ENCODE data around the gene AJM1. TPM values are rescaled to one million over a fixed set of nuclear protein-coding genes. Genes with fewer than 3 reads are reported as not detected.
"Not testable (repeated sequence)": the region's sequence is repeated elsewhere in the genome, so short reads cannot be mapped to it uniquely, and the experiment has no call there.

Gene AJM1
- total RNA-seq, 2 experiments from 2014 or later, result 4.3 to 4.8 TPM

DNA sequence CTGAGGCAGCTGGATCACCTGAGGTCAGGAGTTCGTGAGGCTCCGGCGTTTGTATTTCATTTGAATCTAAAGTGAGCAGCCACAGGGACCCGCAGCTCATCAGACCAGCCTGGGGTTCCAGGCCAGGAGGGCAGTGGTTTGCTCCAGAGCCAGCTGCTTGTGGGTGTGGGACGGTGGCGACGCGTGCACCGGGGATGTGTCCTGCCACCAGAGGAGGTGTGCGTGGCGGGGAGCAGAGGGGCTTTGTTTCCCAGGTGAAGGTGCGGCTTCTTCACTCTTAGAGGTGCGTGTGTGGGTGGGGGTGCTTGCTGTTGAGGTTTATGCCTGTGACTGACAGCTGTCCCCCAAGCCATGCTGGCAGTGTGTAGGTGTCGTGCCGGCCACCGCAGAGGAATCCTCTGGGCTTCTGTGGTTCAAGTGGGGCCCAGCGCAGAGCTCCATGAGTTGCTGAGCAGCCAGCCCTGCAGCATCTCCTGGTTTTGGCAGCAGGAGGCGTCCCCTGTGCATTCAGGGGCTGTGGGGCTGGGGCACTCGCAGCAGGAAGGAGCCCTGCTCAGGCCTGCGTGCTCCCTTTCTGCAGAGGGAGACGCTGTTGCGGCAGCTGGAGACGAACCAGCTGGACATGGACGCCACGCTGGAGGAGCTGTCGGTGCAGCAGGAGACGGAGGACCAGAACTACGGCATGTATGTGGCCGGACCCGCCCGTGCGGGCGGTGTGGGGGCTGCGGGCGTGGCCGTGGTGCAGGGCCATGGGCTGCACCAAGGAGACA, 6.9 kb upstream of the AJM1 start:
- CTCF ChIA-PET, result no interaction called here

DNA sequence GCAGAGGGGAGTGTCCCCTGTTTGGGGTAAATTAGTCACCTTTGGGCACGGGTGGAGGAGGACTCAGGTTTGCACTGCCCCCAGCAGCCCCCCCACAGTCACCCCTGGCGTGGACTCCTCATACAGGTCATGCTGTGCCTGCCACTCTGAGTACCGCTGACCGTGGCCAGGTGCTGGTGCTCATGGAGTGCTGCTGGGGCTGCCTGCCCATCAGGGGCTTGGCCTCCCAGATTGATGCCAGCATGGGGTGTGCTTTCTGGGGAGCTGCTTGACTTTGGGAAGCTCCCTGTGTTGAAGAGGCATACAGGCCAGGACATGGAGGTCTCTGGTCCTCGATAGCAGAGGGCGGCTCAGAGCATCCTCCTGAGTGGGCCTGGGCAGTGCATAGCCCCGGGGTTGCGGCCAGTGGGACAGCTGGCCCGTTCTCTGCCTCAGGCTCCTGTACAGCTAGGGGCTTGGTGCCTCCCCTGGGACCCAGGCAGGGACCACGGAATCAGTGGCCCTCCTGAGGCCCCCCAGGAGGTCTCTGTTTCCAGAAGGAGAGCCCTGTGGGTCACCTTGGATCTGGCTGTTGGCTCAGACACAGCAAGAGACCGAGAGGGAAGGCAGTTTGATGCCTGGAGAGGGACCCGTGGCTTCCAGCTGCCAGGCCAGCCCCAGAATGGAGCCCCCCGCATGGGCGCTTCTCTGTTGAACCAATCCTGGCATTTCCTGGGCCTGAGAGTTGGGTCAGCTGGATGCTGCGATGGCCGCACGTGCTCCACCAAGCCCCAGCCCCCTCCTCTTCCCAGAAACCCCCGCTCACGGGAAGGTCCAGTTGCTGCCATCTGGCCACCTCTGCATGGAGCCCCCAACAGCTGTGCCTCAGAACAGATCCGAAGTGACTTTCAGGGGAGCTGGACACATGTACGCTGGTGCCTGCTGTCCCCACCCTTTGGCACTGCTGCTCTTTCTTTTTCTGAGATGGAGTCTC, 6.1 kb upstream of the AJM1 start:
- ChIA-PET POLR2A (no interaction called here), CTCF (no interaction called here)
- H3K36me3 Mint-ChIP-seq (ENCODE audit: low read depth), result peaks cover 8% of the 10 kb centered on the region
- no peaks in the 10 kb centered on the region for H3K27me3 Mint-ChIP-seq
- H3K4me3 Mint-ChIP-seq, result no peak overlapping the region
- no peak overlapping the region for H3K27ac Mint-ChIP-seq
- no peak for ATAC-seq
- intact Hi-C loops (cut with DNase I, micrococcal nuclease), result no loop called here
- no peaks in the 10 kb centered on the region for H3K4me1 Mint-ChIP-seq
- H3K9me3 Mint-ChIP-seq (ENCODE audit: low read depth), result no peaks in the 10 kb centered on the region
- no peak for DNase-seq

More for the DNA sequence above, 6.9 kb upstream of the AJM1 start:
- DNase-seq (no peak), ATAC-seq (no peak)
- H3K27ac Mint-ChIP-seq, result no peak overlapping the region
- H3K4me3 Mint-ChIP-seq, result no peak overlapping the region
- H3K9me3 Mint-ChIP-seq (ENCODE audit: low read depth), result no peaks in the 10 kb centered on the region
- intact Hi-C loops (cut with DNase I, micrococcal nuclease), result no loop called here
- no peaks in the 10 kb centered on the region for H3K27me3 Mint-ChIP-seq
- POLR2A ChIA-PET, result no interaction called here
- H3K4me1 Mint-ChIP-seq, result no peaks in the 10 kb centered on the region
- H3K36me3 Mint-ChIP-seq (ENCODE audit: low read depth), result peaks cover 12% of the 10 kb centered on the region

DNA sequence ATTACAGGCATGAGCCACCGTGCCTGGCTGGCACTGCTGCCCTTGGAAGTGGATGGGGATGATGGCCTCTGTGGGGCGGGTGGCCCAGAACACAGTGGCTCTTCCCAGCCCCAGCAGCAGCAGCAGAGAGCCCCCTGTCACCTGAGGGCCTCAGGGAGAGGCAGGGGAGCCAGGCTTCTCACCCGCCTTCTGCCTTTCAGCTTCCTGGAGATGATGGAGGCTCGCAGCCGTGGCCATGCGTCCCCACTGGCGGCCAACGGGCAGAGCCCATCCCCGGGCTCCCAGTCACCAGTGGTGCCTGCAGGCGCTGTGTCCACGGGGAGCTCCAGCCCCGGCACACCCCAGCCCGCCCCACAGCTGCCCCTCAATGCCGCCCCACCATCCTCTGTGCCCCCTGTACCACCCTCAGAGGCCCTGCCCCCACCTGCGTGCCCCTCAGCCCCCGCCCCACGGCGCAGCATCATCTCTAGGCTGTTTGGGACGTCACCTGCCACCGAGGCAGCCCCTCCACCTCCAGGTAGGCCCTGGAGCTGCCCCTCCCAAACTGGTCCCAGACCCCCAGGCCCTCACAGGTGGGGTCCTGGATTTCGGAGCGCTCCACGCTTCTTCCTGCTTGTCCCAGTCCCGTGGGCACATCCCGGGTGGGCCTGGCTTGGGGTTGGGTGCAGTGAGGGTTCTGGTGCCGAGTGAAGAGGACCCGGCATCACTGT, 5.0 kb upstream of the AJM1 start:
- peaks cover 2% of the 10 kb centered on the region for H3K4me1 Mint-ChIP-seq
- H3K9me3 Mint-ChIP-seq (ENCODE audit: low read depth), result no peaks in the 10 kb centered on the region
- no peak overlapping the region for H3K27ac Mint-ChIP-seq
- DNase-seq, result no peak
- no peak overlapping the region for H3K4me3 Mint-ChIP-seq
- H3K36me3 Mint-ChIP-seq (ENCODE audit: low read depth), result peaks cover 3% of the 10 kb centered on the region
- no peaks in the 10 kb centered on the region for H3K27me3 Mint-ChIP-seq
- CTCF ChIA-PET, result no interaction called here
- no peak for ATAC-seq
- POLR2A ChIA-PET, result no interaction called here
- intact Hi-C loops (cut with DNase I, micrococcal nuclease), result no loop called here

DNA sequence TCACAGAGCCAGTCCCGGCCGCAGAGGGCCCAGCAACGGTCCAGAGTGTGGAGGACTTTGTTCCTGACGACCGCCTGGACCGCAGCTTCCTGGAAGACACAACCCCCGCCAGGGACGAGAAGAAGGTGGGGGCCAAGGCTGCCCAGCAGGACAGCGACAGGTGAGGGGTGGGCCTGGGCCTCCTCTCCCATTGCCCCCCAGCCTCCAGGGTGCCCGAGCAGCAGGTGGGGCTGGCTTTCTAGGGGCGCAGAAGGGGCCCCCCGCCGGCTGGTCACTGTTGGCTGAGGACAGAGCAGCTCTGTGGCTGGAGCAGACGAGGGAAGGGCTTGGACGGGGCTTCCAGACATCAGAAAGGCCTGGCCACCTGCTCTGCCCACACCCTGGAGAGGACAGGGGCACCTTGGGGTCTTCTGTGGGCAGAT, 4.4 kb upstream of the AJM1 start:
- H3K27ac Mint-ChIP-seq; intact Hi-C loops (cut with DNase I, micrococcal nuclease); H3K4me3 Mint-ChIP-seq; CTCF ChIA-PET; H3K4me1 Mint-ChIP-seq; POLR2A ChIA-PET; H3K9me3 Mint-ChIP-seq (ENCODE audit: low read depth); H3K27me3 Mint-ChIP-seq; ATAC-seq; H3K36me3 Mint-ChIP-seq (ENCODE audit: low read depth); DNase-seq: not testable (repeated sequence)

DNA sequence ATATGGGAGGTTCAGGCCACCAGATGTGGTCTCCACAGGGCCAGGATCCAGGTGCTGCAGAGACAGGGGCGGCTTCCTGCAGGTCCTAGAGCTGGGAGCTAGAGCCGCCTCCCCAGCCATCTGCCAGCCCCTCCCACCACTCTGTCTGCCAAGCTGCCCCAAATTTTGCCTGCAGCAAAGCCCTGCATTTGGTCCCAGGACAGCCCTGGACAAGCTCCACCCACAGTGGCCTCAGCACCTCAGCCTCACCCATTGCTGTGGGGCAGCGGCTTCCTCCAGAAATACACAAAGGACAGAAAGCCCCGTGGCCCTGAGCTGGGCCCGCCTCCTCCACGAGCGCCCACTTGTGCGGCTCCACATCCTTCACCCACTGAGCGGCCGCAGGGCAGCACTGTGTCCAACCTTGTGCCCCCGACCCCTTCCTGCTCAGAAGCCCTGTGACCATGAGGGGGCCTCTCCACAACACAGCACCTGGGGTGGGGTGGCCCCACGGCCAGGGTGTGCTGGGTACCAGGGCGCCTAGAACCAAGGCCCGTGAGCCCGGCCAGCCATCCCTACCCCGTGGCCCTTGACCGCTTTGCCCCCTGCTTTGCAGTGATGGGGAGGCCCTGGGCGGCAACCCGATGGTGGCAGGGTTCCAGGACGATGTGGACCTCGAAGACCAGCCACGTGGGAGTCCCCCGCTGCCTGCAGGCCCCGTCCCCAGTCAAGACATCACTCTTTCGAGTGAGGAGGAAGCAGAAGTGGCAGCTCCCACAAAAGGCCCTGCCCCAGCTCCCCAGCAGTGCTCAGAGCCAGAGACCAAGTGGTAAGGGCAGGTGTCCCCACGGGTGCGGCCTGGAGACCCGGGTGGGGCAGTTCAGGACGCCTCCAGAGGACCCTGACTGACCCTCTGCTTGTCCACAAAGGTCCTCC, 3.7 kb upstream of the AJM1 start:
- H3K27me3 Mint-ChIP-seq, result peaks cover under 1% of the 10 kb centered on the region
- H3K27ac Mint-ChIP-seq, result no peak overlapping the region
- no peaks in the 10 kb centered on the region for H3K9me3 Mint-ChIP-seq (ENCODE audit: low read depth)
- CTCF ChIA-PET, result interaction anchor here (0.6 kb wide), 2 partner anchors 23 to 44 kb away, joined by 3 read pairs; no protein-coding TSS in a partner anchor
- peaks cover 3% of the 10 kb centered on the region for H3K36me3 Mint-ChIP-seq (ENCODE audit: low read depth)
- POLR2A ChIA-PET, result no interaction called here
- peaks cover 5% of the 10 kb centered on the region for H3K4me1 Mint-ChIP-seq
- intact Hi-C loops (cut with DNase I, micrococcal nuclease), result no loop called here
- no peak for ATAC-seq
- H3K4me3 Mint-ChIP-seq, result no peak overlapping the region
- no peak for DNase-seq

DNA sequence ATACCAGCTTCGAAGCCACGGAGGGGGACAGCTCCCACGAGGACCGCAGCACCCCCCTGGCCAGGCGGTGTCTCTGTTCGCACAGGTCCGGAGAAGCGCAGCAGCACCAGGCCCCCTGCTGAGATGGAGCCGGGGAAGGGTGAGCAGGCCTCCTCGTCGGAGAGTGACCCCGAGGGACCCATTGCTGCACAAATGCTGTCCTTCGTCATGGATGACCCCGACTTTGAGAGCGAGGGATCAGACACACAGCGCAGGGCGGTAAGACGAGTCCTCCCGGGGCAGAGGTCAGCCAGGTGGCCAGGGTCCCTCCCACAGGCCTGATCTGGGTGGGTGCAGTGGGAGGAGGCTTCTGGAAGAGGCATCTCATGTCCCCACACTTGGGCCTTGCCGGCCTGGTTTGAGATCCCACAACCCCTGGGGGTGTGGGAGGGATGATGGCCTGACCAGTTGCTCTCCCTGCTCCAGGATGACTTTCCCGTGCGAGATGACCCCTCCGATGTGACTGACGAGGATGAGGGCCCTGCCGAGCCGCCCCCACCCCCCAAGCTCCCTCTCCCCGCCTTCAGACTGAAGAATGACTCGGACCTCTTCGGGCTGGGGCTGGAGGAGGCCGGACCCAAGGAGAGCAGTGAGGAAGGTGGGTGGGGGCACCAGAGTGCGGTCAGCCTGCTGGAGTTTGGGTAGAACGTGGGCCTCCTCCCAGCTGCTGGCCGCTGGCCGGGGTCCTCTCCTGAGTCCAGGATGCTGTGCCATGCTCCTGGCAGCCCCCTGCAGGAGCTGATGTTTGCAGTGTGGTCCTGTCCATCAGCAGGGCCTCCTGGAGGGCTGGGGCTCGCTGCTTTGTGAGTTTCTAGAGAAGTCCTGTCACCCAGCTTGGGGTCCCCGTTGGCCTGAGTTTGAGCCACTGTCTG, 2.8 kb upstream of the AJM1 start:
- Mint-ChIP-seq H3K27ac (no peak overlapping the region), H3K4me1 (peaks cover 6% of the 10 kb centered on the region), H3K9me3 (ENCODE audit: low read depth) (no peaks in the 10 kb centered on the region), H3K4me3 (no peak overlapping the region), H3K27me3 (peaks cover 2% of the 10 kb centered on the region), H3K36me3 (ENCODE audit: low read depth) (peaks cover 3% of the 10 kb centered on the region)
- DNase-seq (no peak), ATAC-seq (no peak)
- ChIA-PET POLR2A (no interaction called here), CTCF (interaction anchor here (0.6 to 1.5 kb wide), 2 partner anchors 29 to 491 kb away, joined by 3 to 6 read pairs; no protein-coding TSS in a partner anchor)
- intact Hi-C loops (cut with DNase I, micrococcal nuclease), result loop anchor here in 1 of 2 experiments (10.0 kb wide), 1 partner anchor 195 kb away; the partner anchor contains the start of gene FUT7

DNA sequence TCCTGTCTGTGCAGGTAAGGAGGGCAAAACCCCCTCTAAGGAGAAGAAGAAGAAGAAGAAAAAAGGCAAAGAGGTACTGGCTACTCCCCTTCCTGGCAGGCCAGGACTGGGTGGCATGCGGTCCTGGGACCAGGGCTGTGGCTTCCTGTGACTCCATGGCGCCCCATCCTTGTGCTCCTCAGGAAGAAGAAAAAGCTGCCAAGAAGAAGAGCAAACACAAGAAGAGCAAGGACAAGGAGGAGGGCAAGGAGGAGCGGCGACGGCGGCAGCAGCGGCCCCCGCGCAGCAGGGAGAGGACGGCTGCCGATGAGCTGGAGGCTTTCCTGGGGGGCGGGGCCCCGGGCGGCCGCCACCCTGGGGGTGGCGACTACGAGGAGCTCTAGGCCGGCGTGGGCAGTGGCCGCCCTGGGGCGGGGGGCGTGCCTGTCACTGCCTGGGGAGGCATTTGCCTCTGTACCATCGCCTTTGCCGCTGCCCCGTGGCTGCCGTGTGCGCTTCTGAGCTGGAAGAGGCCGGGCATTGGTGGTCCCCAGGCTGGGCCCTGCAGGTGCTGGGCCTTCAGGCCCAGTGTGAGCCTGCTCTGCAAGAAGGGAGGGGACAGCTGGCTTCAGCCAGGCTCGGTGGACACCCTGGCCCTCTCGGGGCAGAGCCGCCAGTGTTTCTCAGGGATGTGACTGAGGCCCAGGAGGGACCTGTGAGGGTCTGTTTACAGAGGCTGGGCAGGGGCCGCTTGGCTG, 2.0 kb upstream of the AJM1 start:
- intact Hi-C loops (cut with DNase I, micrococcal nuclease), result loop anchor here in 1 of 2 experiments (10.0 kb wide), 1 partner anchor 194 kb away; the partner anchor contains the start of gene FUT7
- POLR2A ChIA-PET, result no interaction called here
- CTCF ChIA-PET, result interaction anchor here (1.5 kb wide), 1 partner anchor 30 kb away, joined by 6 read pairs; no protein-coding TSS in a partner anchor

DNA sequence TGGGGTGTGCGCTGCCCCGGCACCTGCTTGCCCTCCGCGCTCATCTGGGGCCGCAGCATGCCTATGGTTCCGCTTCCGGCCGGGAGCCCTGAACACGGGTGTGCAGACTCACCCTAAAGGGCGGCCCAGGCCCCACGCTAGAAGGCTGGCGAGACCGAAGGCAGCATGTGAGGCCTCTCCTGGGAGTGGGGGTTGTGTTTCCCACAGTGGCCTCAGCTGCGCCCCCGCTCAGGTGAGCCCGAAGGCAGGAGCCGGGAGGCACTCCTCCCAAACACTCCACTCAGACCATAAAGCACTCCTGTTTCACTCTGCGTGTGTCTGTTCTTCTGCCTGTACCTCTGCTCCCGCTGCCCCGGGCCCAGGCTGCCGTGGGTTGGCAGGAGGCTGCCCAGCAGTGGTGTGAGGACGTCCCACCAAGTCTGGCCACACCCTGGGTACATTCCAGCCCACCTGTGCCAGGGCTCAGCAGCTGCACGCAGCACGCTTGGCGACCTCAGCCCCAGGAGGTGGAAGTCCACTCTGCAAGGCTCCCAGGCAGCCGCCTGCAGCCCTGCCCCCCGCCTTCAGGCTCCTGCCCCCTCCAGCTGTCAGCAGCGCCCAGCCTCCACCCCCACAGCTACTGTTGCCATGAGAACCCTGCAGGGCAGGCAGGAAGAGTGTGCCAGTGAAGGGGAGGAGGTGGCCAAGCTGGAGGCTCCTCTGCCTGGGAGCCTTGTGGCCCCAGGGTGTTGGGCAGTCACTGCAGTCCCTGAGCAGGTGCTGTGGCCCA, 1.2 kb upstream of the AJM1 start:
- Mint-ChIP-seq H3K4me3 (no peak overlapping the region), H3K9me3 (ENCODE audit: low read depth) (no peaks in the 10 kb centered on the region), H3K27ac (no peak overlapping the region), H3K36me3 (ENCODE audit: low read depth) (peaks cover 3% of the 10 kb centered on the region), H3K4me1 (peaks cover 6% of the 10 kb centered on the region), H3K27me3 (peaks cover 7% of the 10 kb centered on the region)
- CTCF ChIA-PET, result interaction anchor here (0.9 to 2.3 kb wide), 7 partner anchors 17 to 364 kb away, joined by 3 to 15 read pairs (median 6); partner anchors contain the start of gene PAXX
- POLR2A ChIA-PET, result no interaction called here
- DNase-seq (no peak), ATAC-seq (no peak)
- intact Hi-C loops (cut with DNase I, micrococcal nuclease), result loop anchor here in 1 of 2 experiments (10.0 kb wide), 1 partner anchor 194 kb away; the partner anchor contains the start of gene FUT7

More for the DNA sequence above, 2.0 kb upstream of the AJM1 start:
- peaks cover 6% of the 10 kb centered on the region for H3K4me1 Mint-ChIP-seq
- H3K27me3 Mint-ChIP-seq, result peaks cover 4% of the 10 kb centered on the region
- H3K9me3 Mint-ChIP-seq (ENCODE audit: low read depth), result no peaks in the 10 kb centered on the region
- no peak overlapping the region for H3K4me3 Mint-ChIP-seq
- no peak for DNase-seq
- H3K27ac Mint-ChIP-seq, result no peak overlapping the region
- H3K36me3 Mint-ChIP-seq (ENCODE audit: low read depth), result peaks cover 3% of the 10 kb centered on the region
- ATAC-seq, result no peak

Data from activated CD4-positive, alpha-beta T cell treated with anti-CD3 and anti-CD28 coated beads for 36 hours (primary cell).